Lung (tissue), 12 donors: Measurements from ENCODE around the gene UBA1. TPM values are rescaled to one million over a fixed set of nuclear protein-coding genes. Genes with fewer than 3 reads are reported as not detected.
"Not testable (repeated sequence)": the region's sequence is repeated elsewhere in the genome, so short reads cannot be mapped to it uniquely, and the experiment has no call there.

Experiments
- ATAC-seq: fragments of 200-7000 bp; cut with Tn5 transposase; one replicate; pipeline ENCODE4 v1.9.1; 2020; ENCODE audit warnings: moderate number of reproducible peaks; ENCODE audit not compliant: insufficient read depth, low FRiP score
- DNase-seq, 3 donors: peaks; one replicate each; pipeline ENCODE4 v3.0.0-alpha.2; 2013 to 2017
- H3K27ac ChIP-seq, 2 donors: one replicate each; pipeline ENCODE4 v1.5.1; 2013; ENCODE audit warnings: mild to moderate bottlenecking in 2 of 2, moderate library complexity in 2 of 2, control low read depth in 1 of 2, inconsistent platforms in 1 of 2, low read depth in 1 of 2, low read length in 1 of 2
- H3K27me3 ChIP-seq, 3 donors: one replicate each; pipeline ENCODE4 v1.5.1; 2013; ENCODE audit warnings: low read length in 2 of 3; ENCODE audit not compliant: control insufficient read depth in 3 of 3, insufficient read depth in 3 of 3
- H3K36me3 ChIP-seq, 4 donors: one replicate each; pipeline ENCODE4 v1.5.1; 2013; ENCODE audit warnings: low read length in 4 of 4, mild to moderate bottlenecking in 1 of 4, moderate library complexity in 1 of 4; ENCODE audit not compliant: control insufficient read depth in 4 of 4, insufficient read depth in 4 of 4
- H3K4me1 ChIP-seq, 5 donors: one replicate each; pipeline ENCODE4 v1.5.1; 2013; ENCODE audit warnings: low read length in 5 of 5, mild to moderate bottlenecking in 2 of 5, moderate library complexity in 1 of 5; ENCODE audit not compliant: control insufficient read depth in 5 of 5, insufficient read depth in 5 of 5
- H3K4me3 ChIP-seq: one replicate; pipeline ENCODE4 v1.5.1; 2013; ENCODE audit warnings: mild to moderate bottlenecking, control low read depth, moderate library complexity
- H3K9ac ChIP-seq, 2 donors: one replicate each; pipeline ENCODE4 v1.5.1; 2013; ENCODE audit warnings: low read length in 2 of 2, control low read depth in 1 of 2; ENCODE audit not compliant: insufficient read depth in 1 of 2
- H3K9me3 ChIP-seq, 4 donors: one replicate each; pipeline ENCODE4 v1.5.1; 2013; ENCODE audit warnings: low read length in 3 of 4, mild to moderate bottlenecking in 1 of 4, moderate library complexity in 1 of 4; ENCODE audit not compliant: control insufficient read depth in 4 of 4, insufficient read depth in 3 of 4
- WGBS, 2 donors: extraction: QIAGEN DNeasy Blood & Tissue Kit; methylation state at CpG; one replicate each; pipeline ENCODE4 v1.1.7; 2013; 5-methylcytosine and 5-hydroxymethylcytosine counted together
- polyA plus RNA-seq, 2 donors: library from polyadenylated mRNA; stranded (reverse); fragments of 200-250 nt; gene quantifications; one replicate each; pipeline ENCODE4 v1.2.1, GENCODE V29; 2013
- total RNA-seq, 2 donors: library from RNA; depleted of rRNA in 1 of 2; stranded (reverse); fragments of >200 nt in 1 of 2; gene quantifications; one replicate each; pipeline ENCODE4 v1.2.1, GENCODE V29; 2014 to 2021
- TF ChIP-seq, protein P1 (sequence below): IDR thresholded peaks from 2 replicates; pipeline ENCODE4 v1.5.1; 2012; ENCODE audit warnings: mild to moderate bottlenecking; ENCODE audit errors: control extremely low read depth, extremely low read depth
- donor health status: control.
- donor health status: control.
- donor health status: Bipolar disorder and iron deficiency.
- donor health status: healthy.
- donor health status: DM: yes; HTN: yes; CAD: no.

Gene UBA1
- total and polyA plus RNA-seq, 4 donors: 92.5 to 221 (median 131) TPM

DNA sequence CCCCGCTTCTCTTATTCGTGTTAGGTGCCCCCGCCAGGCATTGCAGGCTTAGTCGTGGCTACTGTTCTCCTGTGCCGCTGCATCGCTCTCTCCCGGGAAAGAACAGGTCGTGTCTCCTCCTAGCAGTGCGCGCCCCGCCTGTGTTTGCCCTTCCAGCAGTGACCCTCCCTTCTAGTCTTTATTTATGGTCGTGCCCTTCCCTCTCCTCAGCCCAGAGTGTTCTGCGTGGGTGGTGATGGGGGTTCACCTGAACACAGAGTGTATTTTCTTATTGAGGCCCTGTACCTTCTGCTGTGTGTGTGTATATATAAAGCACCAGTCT, 54.3 kb downstream of the UBA1 start:
- WGBS, 2 donors: 75 to 90% methylated on average over 13 of the region's 13 CpGs
- no peak for ATAC-seq
- peaks cover 2 to 20% (median 9%) of the 10 kb centered on the region in 4 donors for H3K36me3 ChIP-seq

DNA sequence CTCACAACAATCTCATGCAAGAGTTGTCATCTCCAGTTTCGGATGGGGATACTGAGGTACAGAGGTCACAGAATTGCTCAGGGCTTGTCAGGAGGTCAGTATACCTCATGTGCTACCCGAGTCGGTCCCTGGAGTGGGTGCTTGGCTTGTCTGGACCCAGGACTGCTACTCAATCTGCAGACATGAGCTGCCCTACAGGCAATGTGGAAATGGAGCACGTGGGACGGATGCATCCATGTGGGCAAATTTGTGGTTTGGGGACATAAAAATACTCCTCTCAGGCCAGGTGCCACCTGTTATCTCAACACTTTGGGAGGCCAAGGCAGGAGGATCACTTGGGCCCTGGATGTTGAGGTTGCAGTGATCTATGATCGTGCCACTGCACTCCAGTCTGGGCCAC, 54.9 kb downstream of the UBA1 start:
- no peak for DNase-seq
- TF ChIP-seq, protein P1, sequence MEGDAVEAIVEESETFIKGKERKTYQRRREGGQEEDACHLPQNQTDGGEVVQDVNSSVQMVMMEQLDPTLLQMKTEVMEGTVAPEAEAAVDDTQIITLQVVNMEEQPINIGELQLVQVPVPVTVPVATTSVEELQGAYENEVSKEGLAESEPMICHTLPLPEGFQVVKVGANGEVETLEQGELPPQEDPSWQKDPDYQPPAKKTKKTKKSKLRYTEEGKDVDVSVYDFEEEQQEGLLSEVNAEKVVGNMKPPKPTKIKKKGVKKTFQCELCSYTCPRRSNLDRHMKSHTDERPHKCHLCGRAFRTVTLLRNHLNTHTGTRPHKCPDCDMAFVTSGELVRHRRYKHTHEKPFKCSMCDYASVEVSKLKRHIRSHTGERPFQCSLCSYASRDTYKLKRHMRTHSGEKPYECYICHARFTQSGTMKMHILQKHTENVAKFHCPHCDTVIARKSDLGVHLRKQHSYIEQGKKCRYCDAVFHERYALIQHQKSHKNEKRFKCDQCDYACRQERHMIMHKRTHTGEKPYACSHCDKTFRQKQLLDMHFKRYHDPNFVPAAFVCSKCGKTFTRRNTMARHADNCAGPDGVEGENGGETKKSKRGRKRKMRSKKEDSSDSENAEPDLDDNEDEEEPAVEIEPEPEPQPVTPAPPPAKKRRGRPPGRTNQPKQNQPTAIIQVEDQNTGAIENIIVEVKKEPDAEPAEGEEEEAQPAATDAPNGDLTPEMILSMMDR: no peak

More for the DNA sequence above, 54.3 kb downstream of the UBA1 start:
- H3K27me3 ChIP-seq: peaks cover 0 to 25% (median 17%) of the 10 kb centered on the region in 3 donors
- TF ChIP-seq, protein P1: no peak
- no peak overlapping the region for H3K4me3 ChIP-seq
- no peak overlapping the region for H3K27ac ChIP-seq
- peaks cover 0 to 2% (median 0%) of the 10 kb centered on the region in 4 donors for H3K9me3 ChIP-seq
- no peak for DNase-seq
- no peaks in the 10 kb centered on the region for H3K4me1 ChIP-seq
- H3K9ac ChIP-seq: no peak overlapping the region

DNA sequence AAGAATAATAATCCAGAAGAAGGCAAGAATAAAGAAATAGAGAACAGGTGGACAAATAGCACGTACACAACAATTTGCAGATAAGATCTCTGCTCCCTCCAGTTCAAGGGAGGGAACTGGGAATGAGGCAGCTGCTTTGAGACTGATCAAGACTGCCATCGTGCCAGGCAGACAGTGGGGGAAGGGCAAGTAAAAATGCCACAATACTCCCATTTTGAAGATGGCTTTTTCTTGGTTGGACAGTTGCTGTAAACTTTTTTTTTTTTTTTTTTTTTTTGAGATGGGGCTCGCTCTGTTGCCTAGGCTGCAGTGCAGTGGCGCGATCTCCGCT, 56.4 kb downstream of the UBA1 start:
- H3K27ac ChIP-seq: no peak overlapping the region
- H3K4me1 ChIP-seq: no peaks in the 10 kb centered on the region
- peaks cover 2 to 8% (median 5%) of the 10 kb centered on the region in 4 donors for H3K36me3 ChIP-seq
- DNase-seq (no peak), ATAC-seq (no peak)
- WGBS, 2 donors: 85 to 90% methylated on average over 5 to 6 of the region's 6 CpGs
- H3K9ac ChIP-seq: no peak overlapping the region
- H3K27me3 ChIP-seq: peaks cover 0 to 19% (median 15%) of the 10 kb centered on the region in 3 donors
- no peak overlapping the region for H3K4me3 ChIP-seq
- TF ChIP-seq, protein P1: no peak
- peaks cover 0 to 2% (median 0%) of the 10 kb centered on the region in 4 donors for H3K9me3 ChIP-seq

More for the DNA sequence above, 54.9 kb downstream of the UBA1 start:
- Histone ChIP-seq H3K27ac (no peak overlapping the region), H3K27me3 (peaks cover 0 to 25% (median 17%) of the 10 kb centered on the region in 3 donors), H3K9ac (no peak overlapping the region), H3K4me3 (no peak overlapping the region), H3K4me1 (no peaks in the 10 kb centered on the region), H3K9me3 (peaks cover 0 to 2% (median 0%) of the 10 kb centered on the region in 4 donors), H3K36me3 (peaks cover 2 to 18% (median 7%) of the 10 kb centered on the region in 4 donors)
- no peak for ATAC-seq
- 85 to 91% methylated on average over 6 of the region's 6 CpGs for WGBS, 2 donors

DNA sequence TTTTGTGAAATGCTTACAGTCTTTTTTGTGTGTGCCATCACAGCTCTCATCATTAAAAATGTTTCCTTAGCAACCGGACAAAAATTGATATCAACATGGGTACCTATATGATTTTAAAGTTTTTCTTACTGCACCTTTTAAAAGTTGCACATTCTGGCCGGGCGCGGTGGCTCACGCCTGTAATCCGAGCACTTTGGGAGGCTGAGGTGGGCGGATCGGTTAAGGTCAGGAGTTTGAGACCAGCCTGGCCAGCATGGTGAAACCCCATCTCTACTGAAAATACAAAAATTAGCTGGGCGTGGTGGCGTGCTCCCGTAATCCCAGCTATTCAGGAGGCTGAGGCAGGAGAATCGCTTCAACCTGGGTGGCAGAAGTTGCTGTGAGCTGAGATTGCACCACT, 64.0 kb downstream of the UBA1 start:
- not testable (repeated sequence) for H3K4me1 ChIP-seq, H3K4me3 ChIP-seq, ATAC-seq, H3K9me3 ChIP-seq, H3K36me3 ChIP-seq, DNase-seq, H3K27ac ChIP-seq, H3K27me3 ChIP-seq, H3K9ac ChIP-seq
- WGBS, 2 donors: 91 to 95% methylated on average over 12 of the region's 12 CpGs

Other genes starting within 250 kb of the UBA1 start
- gene RGN, start 115.4 kb upstream of the UBA1 start, total RNA-seq: 10 to 100 TPM in 1 of 2 donors, 1 to 10 TPM in 1; 7.1 to 14.7 TPM
- gene RGN, start 115.4 kb upstream of the UBA1 start, polyA plus RNA-seq: 10 to 100 TPM in 1 of 2 donors, 1 to 10 TPM in 1; 4.1 to 15.8 TPM
- gene NDUFB11, start 49.1 kb upstream of the UBA1 start, total RNA-seq: 10 to 100 TPM; 72.7 to 79.3 TPM
- gene NDUFB11, start 49.1 kb upstream of the UBA1 start, polyA plus RNA-seq: 10 to 100 TPM; 69.7 to 96.0 TPM
- 10 to 100 TPM; 30.2 to 38.6 TPM for gene RBM10, start 48.6 kb upstream of the UBA1 start, total RNA-seq
- gene RBM10, start 48.6 kb upstream of the UBA1 start, polyA plus RNA-seq: 10 to 100 TPM; 22.2 to 30.8 TPM
- gene CDK16, start 24.9 kb downstream of the UBA1 start, total RNA-seq: 10 to 100 TPM; 60.6 to 93.5 TPM
- 10 to 100 TPM; 50.1 to 60.3 TPM for gene CDK16, start 24.9 kb downstream of the UBA1 start, polyA plus RNA-seq
- gene USP11, start 39.2 kb downstream of the UBA1 start, total RNA-seq: 10 to 100 TPM; 57.0 to 74.8 TPM
- gene USP11, start 39.2 kb downstream of the UBA1 start, polyA plus RNA-seq: 10 to 100 TPM; 22.9 to 23.4 TPM
- gene ZNF157, start 176.7 kb downstream of the UBA1 start, total RNA-seq: under 1 TPM; 0.40 to 0.63 TPM
- under 1 TPM; 0.10 TPM for gene ZNF157, start 176.7 kb downstream of the UBA1 start, polyA plus RNA-seq